HuH-7 (cell line): ENCODE results near the gene JOSD2.
"Not testable (repeated sequence)": the region's sequence is repeated elsewhere in the genome, so short reads cannot be mapped to it uniquely, and the experiment has no call there.

Experiments
- DNase-seq: peaks from one replicate; pipeline ENCODE4 v3.0.0; 2011; ENCODE audit warnings: low spot score

The JOSD2 gene

GRCh38 chr19:50546527-50547221 is 35.7 kb upstream of the JOSD2 start:
- no peak for DNase-seq

DNA sequence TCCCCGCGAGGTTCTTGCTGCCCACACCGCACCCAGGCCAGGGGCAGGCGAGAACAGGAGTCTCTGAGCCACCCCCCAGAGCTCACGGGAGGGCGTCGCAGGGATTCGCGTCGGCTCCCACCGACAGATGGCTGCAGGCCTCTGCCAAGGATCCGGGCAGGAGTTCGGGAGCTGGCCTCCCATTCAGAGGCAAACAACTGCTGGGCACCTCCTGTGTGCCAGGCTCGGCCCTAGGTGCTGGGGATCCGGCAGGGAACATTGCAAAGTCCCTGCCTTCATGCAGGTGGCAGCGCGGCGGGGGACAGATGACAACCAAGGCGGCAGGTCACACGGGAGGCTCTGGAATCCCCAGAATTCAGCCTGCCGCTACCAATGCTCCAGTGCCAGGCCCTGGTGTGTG is 32.0 kb upstream of the JOSD2 start:
- DNase-seq, result no peak

- peak; percentile 92 for DNase-seq
Observed at GRCh38 chr19:50537769-50538230, 26.8 kb upstream of the JOSD2 start.

GRCh38 chr19:50537306-50537685 is 26.3 kb upstream of the JOSD2 start:
- no peak for DNase-seq

- DNase-seq, result no peak
Observed at GRCh38 chr19:50536662-50537305, 25.8 kb upstream of the JOSD2 start.

DNA sequence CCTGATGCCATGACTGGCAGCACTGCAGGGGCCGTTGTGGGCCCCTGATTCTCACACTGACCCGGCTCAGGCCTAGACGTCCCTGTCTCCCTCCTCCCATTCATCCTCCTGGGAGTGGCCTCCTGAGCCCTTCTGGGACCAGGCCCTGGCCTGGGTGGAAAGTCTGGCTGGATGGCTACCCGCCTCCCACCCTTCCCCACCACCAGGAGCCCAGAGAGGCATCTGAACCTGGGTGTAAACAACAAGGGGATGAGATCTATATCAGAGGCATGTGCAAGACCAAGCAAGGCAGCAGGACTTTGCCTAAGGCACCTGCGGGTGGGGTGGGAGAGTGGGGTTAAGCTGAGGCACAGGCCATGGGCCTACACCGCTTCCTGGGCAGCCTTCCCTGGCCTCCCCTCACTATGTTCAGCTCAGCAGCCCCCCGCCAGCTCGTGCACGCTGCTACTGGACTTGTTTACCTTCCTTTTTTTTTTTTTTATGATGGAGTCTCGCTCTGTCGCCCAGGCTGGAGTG is 24.7 kb upstream of the JOSD2 start:
- no peak for DNase-seq

DNA sequence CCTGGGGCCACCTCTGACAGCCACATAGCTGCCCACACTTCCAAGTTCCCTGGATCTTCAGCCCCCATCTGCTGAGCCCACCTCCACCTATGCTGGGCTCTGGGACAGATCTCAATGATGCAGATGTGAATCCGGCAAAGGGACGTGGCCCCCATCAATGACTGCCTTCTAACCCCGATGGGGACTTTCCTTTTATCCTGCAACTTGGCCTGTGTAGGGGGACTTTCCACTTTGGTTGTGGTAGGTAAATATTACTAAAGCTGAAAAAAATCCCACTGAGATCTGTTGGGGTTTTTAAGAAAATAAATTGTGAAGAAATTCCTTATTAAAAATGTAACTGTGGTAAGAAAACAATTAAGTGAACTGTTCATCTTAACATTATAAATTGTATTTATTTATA is 23.5 kb upstream of the JOSD2 start:
- DNase-seq, result no peak

DNA sequence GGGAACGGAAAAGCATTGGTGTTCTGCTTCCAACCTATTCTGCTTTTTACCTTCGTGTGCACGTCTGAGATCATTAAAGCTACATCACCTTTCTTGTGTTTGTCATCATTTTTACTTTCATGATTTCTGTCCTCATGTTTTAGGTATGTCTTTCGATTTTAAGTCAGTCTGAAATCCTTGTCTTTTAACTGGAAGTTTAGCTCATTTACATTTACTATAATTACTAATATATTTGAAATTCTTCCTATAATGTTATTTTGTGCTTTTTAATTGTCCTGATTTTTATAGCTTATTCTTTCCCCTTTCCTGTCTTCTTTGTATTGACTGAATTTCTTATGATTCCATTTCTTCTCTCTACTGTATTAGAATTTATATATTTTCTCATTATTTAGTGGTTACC is 22.0 kb upstream of the JOSD2 start:
- DNase-seq, result no peak

DNA sequence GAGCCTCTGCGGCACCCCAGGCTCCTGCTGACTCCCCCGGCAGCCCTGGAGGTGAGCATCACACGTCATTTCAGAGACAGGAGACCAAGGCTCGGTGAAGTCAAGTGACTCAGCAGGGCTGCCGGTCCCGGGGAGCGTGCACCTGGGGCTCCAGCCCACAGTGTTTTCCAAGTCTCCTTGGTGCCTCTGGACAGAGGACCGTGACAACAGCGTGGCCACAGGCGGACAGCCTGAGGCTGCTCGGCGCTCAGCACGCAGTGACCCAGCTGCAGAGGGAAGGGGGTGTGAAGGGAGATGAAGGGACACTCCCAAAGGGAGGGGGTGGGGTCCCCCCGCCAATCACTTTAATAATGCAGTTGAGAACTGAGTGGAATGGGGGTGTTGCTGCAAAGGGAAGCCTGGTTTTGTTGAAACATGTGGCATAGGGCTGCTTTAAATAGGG is 20.2 kb upstream of the JOSD2 start:
- DNase-seq, result no peak

DNA sequence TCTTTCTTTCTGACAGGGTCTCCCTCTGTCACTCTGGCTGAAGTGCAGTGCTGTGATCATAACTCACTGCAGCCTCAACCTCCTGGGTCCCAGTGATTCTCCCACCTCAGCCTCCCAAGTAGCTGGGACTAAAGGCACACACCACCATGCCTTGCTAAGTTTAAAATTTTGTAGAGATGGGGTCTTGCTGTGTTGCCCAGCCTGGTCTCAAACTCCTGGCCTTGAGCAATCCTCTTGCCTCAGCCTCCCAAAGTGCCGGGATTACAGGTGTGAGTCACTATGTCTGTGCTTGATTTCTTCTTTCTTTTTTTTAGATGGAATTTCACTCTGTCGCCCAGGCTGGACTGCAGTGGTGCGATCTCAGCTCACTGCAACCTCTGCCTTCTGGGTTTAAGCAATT is 17.1 kb upstream of the JOSD2 start:
- DNase-seq, result not testable (repeated sequence)

DNA sequence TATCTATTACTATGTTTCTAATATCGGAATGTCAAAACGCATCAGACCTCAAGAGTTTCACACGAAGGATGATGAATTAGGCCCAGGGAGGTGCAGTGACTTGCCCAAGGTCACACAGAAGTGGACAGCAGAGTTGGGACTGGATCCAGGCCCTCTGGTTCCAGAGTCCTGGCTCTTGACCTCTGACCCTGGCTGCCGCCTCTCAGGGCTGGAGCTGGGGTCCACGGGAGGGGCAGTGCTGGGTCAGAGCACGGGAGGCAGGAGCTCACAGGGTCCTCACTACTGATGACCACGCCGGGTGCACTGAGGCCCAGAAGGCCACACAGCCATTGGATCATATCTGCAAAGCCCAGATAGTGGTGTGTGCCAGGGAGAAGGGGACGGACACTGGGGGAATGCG is 11.9 kb upstream of the JOSD2 start:
- no peak for DNase-seq

GRCh38 chr19:50520822-50521465 is 10.0 kb upstream of the JOSD2 start:
- no peak for DNase-seq

DNA sequence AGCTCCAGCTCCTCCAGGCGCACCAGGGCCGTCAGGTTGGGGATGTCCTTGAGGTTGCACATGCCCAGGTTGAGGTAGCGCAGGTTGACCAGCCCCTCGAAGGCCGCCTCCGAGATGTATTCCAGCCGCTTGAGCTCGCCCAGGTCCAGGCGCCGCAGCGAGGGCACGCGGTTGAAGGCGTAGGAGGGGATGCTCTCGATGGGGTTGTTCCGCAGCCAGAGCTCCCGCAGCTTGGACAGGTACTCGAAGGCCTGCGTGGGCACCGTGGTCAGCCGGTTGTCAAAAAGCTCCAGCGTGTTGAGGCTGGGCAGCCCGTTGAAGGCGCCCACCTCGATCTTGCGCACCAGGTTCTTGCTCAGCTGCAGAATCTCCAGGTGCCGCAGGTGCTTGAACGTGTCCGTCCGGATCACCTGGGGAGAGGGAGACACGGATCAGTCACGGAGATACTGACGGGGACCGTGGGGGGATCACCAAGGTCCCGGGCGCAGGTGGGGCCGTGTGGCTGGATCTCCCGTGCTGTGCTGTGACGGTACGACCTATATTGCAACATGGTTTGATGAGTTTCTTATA is 8.1 kb upstream of the JOSD2 start:
- DNase-seq, result no peak

DNA sequence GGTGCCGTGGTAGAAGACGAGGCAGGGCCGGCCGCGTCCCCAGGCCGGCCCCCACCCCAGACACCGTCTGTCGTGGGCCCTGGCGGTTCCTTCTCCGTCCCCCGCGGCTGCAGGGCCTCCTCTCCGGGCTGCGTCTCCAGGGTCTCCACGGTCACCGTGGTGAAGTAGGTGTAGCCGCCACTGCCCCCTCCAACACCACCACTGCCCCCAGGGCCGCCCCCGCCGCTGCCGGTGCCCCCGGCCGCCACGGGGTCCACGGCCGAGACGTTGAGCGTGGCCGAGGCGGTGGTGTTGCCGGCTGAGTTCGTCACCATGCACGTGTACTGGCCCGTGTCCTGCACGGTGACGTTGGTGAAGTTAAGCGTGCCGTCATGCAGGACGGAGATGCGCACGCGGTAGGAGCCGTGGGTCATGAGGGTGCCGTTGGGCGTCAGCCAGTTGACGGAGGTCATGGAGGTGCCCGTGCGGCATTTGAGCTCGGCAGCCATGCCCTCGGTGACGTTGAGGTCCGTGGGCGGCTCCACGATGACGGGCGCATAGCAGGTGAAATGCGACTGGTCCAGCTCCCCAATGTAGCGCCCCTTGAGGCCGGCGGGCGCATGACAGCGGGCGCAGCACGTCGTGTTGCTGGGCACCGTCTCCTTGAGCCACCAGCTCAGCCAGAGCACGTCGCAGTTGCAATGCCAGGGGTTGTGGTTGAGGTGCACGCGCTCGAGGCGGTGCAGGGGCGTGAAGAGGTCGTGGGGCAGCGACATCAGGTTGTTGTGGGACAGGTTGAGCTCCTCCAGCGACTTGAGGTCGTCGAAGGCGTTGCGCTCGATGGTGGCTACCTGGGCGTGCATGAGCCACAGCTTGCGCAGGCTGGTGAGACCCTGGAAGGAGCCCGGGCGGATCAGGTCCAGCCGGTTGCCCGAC is 7.4 kb upstream of the JOSD2 start:
- DNase-seq, result no peak

DNA sequence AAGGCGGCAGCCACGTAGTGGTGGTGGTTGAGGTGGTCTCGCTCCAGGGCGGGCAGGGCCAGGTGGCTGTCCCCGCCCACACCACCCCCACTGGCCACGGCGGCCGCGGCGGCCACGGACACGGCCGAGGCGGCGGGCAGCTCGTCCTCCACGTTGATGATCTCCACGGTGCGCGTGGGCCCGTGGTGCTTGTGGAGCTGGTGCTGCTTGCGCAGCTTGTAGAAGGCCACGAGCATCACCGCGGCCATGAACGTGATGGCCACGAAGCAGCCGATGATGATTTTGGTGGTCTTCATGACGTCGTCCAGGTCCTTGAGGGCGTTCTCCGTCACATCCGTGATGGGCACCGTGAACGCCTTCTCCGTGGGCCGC is 6.7 kb upstream of the JOSD2 start:
- no peak for DNase-seq

DNA sequence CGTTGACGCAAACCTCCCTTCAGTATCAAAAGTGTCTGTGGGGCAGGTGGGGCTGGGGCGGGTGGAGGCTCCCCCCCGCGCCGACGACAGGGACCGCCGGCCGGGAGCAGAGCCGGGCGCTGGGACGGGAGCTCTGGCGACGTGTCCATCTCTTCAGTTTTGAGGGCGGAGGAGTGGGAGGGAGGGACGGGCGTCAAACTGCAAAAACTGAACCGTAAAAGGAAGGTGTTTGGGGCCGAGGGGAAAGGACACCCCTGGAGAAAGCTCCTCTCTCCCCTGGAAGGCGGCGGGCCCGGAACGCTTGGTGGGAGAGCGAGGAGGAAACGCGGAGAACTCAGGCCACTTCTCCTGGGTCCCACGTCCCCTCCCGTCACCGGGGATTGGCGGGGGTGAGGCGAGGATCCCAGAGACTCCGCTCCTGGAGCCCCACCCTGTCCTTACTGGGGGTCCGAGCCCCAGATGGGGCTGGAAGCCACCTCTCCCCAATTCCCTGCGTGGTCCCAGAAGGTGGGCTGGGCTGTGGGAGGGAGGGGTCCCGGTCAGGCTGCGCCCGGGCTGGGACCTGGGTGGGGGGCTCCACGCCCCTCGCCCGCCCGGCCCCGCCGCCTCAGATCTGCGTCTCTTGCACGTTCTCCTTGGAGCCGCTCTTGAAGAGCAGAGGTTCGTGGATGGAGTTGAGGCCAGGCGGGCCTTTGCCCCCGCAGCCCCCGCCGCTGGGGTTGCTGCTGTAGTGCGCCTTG is 6.1 kb upstream of the JOSD2 start:
- no peak for DNase-seq

GRCh38 chr19:50516456-50516855 is 5.5 kb upstream of the JOSD2 start:
- DNase-seq, result no peak

GRCh38 chr19:50515168-50515561 is 4.2 kb upstream of the JOSD2 start:
- DNase-seq, result no peak

GRCh38 chr19:50514346-50515167 is 3.6 kb upstream of the JOSD2 start:
- no peak for DNase-seq

DNA sequence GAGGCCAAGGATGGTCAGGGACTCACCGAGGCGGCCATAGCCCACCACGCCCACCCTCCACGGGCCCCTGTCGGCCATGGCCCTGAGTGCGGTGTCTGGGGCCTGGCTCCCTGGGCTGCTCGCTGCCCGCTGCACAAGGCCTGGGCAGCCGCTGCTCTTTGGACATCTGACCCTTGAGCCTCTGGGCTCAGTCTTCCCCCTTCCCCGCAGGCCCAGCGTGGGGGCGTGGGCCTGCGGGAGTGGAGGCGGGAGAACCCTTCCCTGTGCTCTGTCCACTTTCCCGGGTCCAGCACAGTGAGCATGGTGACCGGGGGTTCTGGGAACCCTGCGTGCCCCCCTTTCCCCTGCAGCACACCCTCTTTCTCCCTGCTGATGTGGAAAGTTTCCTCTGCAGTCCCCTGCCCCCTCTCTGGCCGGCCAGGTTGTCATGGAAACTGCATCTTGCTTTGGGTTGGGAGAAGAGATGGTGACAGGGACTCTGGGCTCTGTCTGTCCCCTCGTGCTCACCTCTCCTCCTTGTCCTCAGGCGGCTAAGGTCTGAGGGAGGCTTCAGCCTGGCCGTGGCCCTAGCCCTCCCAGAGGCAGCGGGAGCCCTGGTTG is 2.9 kb upstream of the JOSD2 start, which contains the start of gene ASPDH:
Gene ASPDH (minus strand): TSS at position 168 of the 600 bp plus-strand sequence. CDS start 90 bp downstream, at position 78.
- no peak for DNase-seq
